Activated CD4-positive, alpha-beta T cell treated with anti-CD3 and anti-CD28 coated beads, Interleukin-2, amount 50 U/mL, for 16 hours (primary cell): ENCODE measurements around the gene RIN3.
A peak's percentile ranks its signal among the peaks of the same experiment; 100 is the strongest.

Source experiments
- DNase-seq: peaks from one replicate; pipeline ENCODE4 v3.0.0-alpha.2; 2020

Gene RIN3

DNA sequence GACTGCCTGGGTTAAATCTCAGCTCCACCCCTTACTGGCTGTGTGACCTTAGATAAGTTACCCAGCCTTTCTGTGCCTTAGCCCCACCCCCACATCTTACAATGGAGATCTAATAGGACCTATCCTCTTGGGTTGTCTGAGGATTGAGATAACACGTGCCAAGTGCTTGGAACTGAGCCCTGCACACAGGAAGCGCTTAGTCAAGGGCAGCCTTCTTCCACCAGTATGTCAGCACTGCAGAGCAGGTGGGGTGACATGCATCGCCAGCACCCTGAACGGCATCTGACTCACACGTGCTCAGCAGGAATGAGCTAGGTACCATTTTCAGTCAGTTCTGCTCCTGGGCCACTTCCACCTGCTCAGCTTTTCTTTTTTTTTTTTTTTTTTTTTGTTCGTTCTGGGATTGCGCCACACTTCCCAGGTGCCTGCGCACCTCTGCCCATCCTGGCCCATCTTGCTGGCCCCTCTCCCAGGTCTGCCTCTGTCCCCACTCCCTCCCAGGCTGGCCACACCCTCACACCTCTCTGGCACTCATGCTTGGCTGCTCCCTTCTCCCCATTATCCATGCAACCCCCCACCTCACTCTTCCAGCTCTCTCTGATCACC lies 215.3 kb downstream of the RIN3 start:
- peak; percentile 91 for DNase-seq

DNA sequence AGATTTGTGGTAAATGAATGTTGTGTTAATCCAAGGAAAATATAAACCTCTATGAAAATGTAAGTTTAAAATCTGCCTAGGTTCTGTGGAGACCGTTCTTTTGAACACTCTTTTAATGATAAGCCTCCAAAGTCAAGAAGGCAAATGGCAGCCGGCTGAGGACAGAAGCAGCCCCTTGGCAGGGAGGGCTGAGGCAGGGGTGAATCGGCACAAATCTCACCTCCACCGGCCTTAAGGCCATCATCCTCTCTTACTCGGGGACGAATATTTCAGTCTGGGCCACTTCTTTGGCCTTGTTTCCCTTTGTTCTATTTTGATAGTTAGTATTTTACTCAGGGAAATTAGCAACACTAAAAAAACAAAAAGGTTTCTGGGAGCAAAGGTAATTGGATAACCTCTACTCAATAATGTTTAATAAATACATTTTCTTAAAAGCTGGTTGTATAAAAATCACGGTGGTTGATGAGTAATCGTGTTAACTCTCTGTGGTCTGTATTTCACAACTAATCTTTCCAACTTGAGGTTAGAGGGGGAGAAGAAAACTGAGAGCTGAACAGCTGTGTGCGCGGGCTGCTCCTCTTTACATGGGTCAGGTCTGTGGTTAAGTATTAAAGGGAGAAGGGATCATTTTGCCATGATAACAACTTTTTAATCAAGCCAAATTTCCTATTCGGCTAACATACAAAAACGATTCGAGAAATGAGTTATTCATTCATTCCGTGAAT lies 216.2 kb downstream of the RIN3 start:
- DNase-seq: peak; percentile 85

DNA sequence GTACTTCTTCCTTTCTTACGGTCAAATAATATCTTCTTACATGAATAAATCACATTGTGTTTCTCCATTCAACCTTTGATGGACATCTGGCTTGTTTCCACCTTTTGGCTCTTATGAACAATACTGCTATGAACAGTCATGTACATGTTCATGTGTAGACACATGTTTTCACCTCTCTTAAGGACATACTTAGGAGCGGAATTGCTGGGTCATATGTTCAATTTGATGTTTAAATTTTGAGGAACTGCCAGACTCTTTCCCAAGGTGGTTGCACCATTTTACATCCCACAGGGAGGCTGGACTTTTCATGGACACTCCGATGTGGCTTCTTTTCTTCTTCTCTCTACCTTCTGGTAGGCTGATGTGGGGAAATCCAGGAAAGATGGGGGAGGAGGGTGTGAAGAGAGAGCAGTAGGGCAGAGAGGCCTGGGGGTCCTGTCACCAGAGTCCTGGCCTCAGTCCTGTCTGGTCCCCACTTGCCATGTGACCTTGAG lies 218.1 kb downstream of the RIN3 start:
- no peak for DNase-seq

DNA sequence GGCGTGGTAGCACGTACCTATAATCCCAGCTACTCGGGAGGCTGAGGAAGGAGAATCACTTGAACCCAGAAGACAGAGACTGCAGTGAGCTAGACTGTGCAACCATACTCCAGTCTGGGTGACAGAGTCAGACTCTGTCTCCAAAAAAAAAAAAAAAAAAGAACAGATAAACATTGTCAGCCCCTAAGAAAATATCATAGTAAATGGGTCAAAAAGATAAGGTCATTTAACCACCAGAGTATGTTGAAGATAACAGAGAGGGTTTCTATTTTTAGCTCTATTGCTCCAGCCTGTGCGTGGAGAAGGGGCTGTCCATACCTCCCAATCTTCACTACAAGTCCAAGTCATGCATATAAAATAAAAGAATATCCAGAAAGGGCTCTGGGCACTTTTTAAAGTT lies 219.4 kb downstream of the RIN3 start:
- DNase-seq: no peak

DNA sequence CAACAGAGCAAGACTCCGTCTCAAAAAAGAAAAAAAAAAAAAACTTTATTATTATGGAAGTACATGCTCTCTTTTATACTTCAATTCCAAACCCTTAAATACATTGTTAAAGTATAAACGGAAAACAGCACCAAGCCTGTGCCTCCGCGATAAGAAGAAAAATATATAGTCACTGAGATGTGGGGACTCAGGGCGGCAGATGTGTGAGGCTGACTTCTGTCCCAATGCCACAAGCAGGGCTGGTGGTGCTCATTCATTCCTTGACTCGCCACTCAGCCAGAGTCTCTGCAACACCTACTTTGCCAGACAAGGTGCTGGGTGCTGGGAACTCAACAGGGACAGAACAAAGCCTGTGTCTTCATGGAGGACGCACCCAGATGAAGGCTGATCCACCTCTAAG lies 221.0 kb downstream of the RIN3 start:
- DNase-seq: no peak

DNA sequence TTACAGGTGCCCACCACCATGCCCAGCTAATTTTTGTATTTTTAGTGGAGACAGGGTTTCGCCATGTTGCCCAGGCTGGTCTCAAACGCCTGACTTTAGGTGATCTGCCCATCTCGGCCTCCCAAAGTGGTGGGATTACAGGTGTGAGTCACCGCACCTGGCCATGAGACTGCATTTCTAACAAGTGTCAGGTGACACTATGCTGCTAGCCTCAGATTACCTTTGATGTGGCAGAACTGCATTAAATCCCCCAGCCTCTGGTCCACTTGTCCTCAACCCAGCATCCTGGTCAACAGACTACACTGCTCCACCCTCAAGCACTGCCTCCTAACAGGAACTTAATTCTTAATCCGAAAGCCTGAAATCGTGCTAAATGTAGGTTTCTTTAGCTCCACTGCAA lies 221.8 kb downstream of the RIN3 start:
- DNase-seq: no peak

- DNase-seq: no peak
Observed at GRCh38 chr14:92737206-92737605, 223.6 kb downstream of the RIN3 start.

DNA sequence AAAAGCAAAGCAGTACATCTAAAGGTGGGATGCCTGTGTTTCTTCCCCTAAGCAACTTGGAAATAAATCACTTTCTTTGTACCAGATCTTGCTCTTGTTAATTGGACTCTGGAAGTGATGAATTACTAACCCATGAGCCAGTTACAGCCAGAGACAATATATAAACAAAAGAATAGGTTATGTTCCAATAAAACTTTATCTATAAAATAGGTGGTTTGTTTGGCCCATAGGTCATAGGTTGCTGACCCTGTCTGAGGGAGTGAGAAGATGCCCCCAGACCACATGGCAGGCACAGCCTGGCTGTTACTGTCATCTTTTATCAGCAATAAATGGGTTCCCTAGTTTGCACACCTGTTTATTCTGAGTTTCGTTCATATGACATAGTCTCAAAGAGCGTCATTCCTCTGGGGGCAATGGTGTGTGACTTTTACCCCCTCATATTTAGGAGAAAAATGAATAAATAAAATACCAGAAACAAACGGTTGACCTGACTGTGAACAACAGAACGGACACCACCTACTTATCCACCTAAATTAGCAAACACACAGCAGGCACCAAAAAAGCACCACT lies 224.1 kb downstream of the RIN3 start:
- DNase-seq: no peak
